Sciatic nerve (tissue), 2 donors: Measurements from ENCODE around the gene RAI1. TPM values are rescaled to one million over a fixed set of nuclear protein-coding genes. Genes with fewer than 3 reads are reported as not detected.

Experiments
- ATAC-seq: fragments of 200-7000 bp; cut with Tn5 transposase; one replicate; pipeline ENCODE4 v1.9.1; 2020; ENCODE audit warnings: mild to moderate bottlenecking, moderate library complexity
- DNase-seq: peaks from one replicate; pipeline ENCODE4 v3.0.0-alpha.2; 2020; ENCODE audit warnings: low spot score
- intact Hi-C: fragments of 100-400 bp; cut with DNase I; formaldehyde crosslinking; loops from one replicate; pipeline ENCODE4 v1.14.2; 2022
- total RNA-seq: library from RNA; stranded (reverse); fragmentation: NEBNext Ultra II Directional; extraction: Animal tissue kit (Norgen Biotek cat#: 25700); gene quantifications from one replicate; pipeline ENCODE4 v1.2.1, GENCODE V29; 2021
- donor health status: DM: no; HTN: no; CAD: no.
- donor health status: DM: no; HTN: no; CAD: no.

Gene RAI1
- total RNA-seq, 1 donor from 2014 or later: 62.0 TPM

GRCh38 chr17:17836250-17836817 lies 155.1 kb downstream of the RAI1 start:
- DNase-seq (peak; percentile 100), ATAC-seq (peak; percentile 79)
- intact Hi-C loops: no loop called here

- intact Hi-C loops: no loop called here
- ATAC-seq (peak; percentile 44), DNase-seq (peak; percentile 88)
These were observed 155.6 kb downstream of the RAI1 start, which contains the start of gene SREBF1 for GRCh38 chr17:17836818-17837379. Gene SREBF1, minus strand, starts transcription at chr17:17836986. Its CDS starts 169 bp downstream, at chr17:17836817.

- intact Hi-C loops: no loop called here
- peak; percentile 66 for ATAC-seq
- no peak for DNase-seq
These were observed 156.1 kb downstream of the RAI1 start for GRCh38 chr17:17837380-17837821.

GRCh38 chr17:17837966-17838962 lies 157.0 kb downstream of the RAI1 start:
- no peak for DNase-seq
- intact Hi-C loops: no loop called here
- peak; percentile 18 for ATAC-seq

- peak; percentile 93 for DNase-seq
- intact Hi-C loops: no loop called here
- ATAC-seq: peak; percentile 64
These were observed 158.8 kb downstream of the RAI1 start for GRCh38 chr17:17839791-17840707.

- no peak for DNase-seq
- ATAC-seq: peak; percentile 4
- intact Hi-C loops: no loop called here
These were observed 159.7 kb downstream of the RAI1 start for GRCh38 chr17:17840751-17841591.

GRCh38 chr17:17841601-17842025 lies 160.4 kb downstream of the RAI1 start:
- DNase-seq (no peak), ATAC-seq (no peak)
- intact Hi-C loops: no loop called here

GRCh38 chr17:17842111-17842876 lies 161.0 kb downstream of the RAI1 start:
- ATAC-seq (no peak), DNase-seq (no peak)
- intact Hi-C loops: no loop called here

- ATAC-seq: no peak
- intact Hi-C loops: no loop called here
- no peak for DNase-seq
These were observed 161.8 kb downstream of the RAI1 start for GRCh38 chr17:17843096-17843495.

- ATAC-seq: no peak
- intact Hi-C loops: no loop called here
- no peak for DNase-seq
These were observed 162.8 kb downstream of the RAI1 start for GRCh38 chr17:17844079-17844478.

GRCh38 chr17:17844500-17844899 lies 163.2 kb downstream of the RAI1 start:
- DNase-seq (no peak), ATAC-seq (no peak)
- intact Hi-C loops: no loop called here

GRCh38 chr17:17845046-17845775 lies 164.0 kb downstream of the RAI1 start:
- ATAC-seq (no peak), DNase-seq (no peak)
- intact Hi-C loops: no loop called here

- intact Hi-C loops: no loop called here
- DNase-seq (no peak), ATAC-seq (no peak)
These were observed 164.7 kb downstream of the RAI1 start for GRCh38 chr17:17846003-17846402.

- ATAC-seq (no peak), DNase-seq (no peak)
- intact Hi-C loops: no loop called here
These were observed 165.4 kb downstream of the RAI1 start for GRCh38 chr17:17846645-17847044.

GRCh38 chr17:17847118-17847689 lies 165.9 kb downstream of the RAI1 start:
- DNase-seq (no peak), ATAC-seq (no peak)
- intact Hi-C loops: no loop called here

- intact Hi-C loops: no loop called here
- no peak for DNase-seq
These were observed 166.5 kb downstream of the RAI1 start for GRCh38 chr17:17847726-17848125.

More at GRCh38 chr17:17847726-17848125, 166.5 kb downstream of the RAI1 start:
- no peak for ATAC-seq
